GM21717 (cell line): ENCODE measurements around the gene PCCA.

ENCODE experiments used
- ATAC-seq: cut with Tn5 transposase; IDR thresholded peaks from one replicate; pipeline ENCODE4 v1.9.1; 2021; ENCODE audit warnings: mild to moderate bottlenecking, moderate library complexity; ENCODE audit not compliant: unreplicated experiment

Gene PCCA

GRCh38 chr13:100493418-100493817 is 404.5 kb downstream of the PCCA start:
- ATAC-seq, result no peak

DNA sequence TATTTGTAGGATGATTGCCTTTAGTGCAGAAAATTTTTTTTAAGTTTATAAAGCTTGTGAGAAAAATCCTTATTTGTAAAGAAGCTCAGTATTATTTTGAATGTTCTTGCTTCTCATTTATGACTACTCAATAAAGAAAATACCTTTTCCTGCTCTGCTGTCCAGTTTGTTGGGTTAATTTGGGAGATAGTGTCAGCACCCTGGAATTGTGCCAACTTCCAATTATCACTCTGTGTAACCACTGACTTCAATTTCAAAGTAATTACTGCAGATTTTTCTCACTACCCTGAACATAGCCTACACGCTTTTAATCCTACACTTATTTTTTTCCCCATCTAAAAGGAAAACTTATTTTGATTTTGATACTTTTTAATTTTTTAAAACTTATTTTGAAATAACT is 406.6 kb downstream of the PCCA start:
- ATAC-seq, result no peak

DNA sequence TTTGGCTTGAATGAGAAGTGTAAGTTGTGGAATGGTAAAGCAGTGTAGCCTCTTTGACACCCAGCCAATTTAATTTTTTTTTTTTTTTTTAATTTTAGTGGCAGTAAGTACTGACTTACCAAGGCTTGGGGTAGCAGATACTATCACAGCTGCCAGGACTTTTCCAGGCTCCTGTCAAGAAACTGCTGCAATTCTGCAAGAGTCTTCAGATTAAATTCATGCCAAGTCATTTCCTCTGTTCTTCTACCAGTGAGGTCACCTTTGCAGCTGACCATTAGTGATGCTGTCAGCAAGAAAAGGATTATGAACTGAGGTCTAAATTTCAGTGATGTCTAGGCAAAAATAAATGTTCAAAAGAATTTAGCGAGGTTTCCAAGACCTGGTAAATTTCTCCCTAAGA is 408.5 kb downstream of the PCCA start:
- no peak for ATAC-seq

DNA sequence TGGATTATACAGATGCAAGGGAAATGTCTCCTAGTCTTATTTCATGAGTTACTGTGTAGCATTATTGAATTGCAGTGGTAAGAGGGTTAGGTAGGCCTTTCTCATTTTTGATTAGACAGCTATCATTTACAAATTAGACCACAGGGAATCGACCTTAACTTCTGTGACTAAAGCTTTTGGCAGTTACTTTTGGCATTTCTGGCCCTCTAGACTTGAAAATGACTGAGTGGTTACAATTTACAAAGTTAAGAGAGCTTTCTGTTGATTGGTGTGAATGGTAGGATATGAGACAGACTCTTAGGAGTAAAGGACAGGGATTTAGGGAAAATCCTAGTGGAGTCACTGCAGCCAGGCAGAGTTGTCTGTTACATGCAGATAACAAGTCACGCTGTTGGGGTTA is 413.6 kb downstream of the PCCA start:
- no peak for ATAC-seq

DNA sequence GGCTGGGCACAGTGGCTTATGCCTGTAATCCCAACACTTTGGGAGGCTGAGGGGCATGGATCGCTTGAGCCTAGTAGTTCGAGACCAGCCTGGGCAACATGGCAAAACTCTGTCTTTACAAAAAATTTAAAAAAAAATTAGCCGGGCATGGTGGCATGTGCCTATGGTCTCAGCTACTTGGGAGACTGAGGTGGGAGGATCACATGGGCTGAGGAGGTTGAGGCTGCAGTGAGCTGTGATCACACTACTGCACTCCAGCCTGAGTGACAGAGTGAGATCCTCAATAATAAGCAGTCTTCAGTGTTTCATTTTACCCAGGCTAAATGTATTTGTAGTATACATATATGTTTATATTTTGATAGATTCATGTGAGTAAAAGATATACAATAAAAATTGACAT is 414.7 kb downstream of the PCCA start:
- no peak for ATAC-seq

DNA sequence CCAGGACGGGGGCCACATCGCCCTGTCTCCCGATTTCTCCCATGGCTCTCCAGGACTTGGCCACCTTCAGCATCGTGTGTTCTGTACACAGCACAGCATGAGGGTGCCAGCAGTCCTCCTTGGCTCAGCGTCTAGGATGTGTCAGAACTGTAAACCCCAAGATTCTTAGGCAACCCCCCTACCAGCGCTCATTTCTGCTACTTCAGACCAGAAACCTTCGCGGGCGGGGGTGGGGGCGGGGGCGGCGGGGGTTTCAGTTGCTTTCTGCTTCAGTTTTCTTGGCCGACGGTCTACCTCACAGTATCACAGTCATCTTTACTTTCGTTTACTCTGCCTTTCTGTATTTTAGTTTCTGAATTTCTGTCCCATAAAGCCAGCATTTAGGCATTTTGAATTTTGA is 417.3 kb downstream of the PCCA start:
- ATAC-seq, result peak; percentile 86

- ATAC-seq, result no peak
Observed at GRCh38 chr13:100506600-100507422, 417.9 kb downstream of the PCCA start.

DNA sequence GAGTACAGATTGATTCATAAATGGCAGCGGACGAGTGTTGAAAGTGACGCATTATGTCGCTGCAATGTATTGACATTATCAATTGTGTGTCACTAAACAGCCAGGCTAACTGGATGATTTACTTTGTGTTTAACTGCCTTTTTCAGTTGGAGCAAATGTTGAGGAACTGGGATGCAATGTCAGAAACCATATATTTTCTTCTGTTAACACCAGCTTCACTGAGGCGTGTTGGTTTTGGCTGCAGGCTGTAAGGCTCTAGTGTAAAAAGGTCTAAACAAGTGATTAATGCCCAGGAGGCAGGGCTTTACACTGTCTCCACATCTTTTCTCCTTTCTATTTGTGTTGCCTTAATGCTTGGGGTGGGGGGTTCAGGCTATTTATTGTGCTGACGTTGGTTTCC is 419.6 kb downstream of the PCCA start:
- ATAC-seq, result no peak

GRCh38 chr13:100508996-100509395 is 420.1 kb downstream of the PCCA start:
- no peak for ATAC-seq

GRCh38 chr13:100510208-100510957 is 421.5 kb downstream of the PCCA start:
- ATAC-seq, result no peak

- no peak for ATAC-seq
Observed at GRCh38 chr13:100511466-100511865, 422.6 kb downstream of the PCCA start.

DNA sequence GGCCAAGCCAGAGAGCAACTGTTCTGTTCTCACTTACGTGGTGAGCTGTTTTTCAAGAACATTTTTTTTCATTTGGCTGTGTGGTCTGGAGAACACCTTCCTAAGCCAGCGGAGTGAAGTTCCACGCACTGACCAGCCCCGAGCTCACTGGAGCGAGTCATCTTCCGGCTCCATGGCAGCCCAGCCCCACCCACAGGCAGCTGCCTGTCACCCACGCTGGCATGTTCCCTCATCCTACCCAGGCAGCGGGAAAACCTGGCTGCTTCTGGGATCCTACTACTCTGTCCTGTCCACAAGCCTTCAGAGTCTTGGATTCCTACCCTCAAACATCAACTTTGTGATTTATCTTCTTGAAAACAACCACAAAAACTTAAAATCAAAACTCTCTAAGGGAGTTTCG is 423.5 kb downstream of the PCCA start:
- no peak for ATAC-seq

GRCh38 chr13:100513171-100513570 is 424.3 kb downstream of the PCCA start:
- ATAC-seq, result no peak

- no peak for ATAC-seq
Observed at GRCh38 chr13:100513987-100514670, 425.2 kb downstream of the PCCA start.

GRCh38 chr13:100514788-100515409 is 426.0 kb downstream of the PCCA start:
- ATAC-seq, result peak; percentile 93

DNA sequence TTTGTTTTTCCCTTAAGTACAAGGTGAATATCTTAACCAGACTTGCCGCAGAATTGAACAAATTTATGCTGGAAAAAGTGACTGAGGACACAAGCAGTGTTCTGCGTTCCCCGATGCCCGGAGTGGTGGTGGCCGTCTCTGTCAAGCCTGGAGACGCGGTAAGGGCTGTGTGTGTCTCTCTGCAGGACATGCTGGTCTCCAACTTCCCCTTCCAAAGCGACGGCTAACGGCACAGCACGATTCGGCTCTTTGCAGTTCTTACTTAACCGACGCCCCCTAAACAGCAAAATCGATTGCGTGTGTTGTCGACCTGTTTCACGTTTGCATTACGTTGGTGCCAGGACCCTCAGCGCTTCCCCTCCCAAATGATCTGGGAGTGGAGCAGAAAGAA is 426.5 kb downstream of the PCCA start:
- no peak for ATAC-seq

DNA sequence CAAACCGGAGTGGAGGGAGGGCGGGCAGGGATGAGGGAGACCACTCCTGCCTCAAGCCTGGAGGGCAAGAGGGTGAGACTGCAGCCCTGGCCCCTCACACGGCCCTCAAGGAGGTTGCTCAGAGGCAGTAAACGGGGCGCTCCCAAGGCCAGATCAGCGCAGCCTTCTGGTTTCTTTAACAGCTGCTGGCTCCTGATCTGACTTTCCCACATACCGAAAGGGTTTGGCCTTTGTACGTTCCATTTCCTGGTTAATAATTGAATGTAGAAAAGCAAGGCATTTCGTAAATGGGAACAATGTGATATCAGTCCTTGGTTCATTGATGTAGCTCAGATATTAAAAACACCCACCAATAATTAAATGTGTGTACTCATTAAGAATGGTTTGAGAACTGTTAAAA is 428.2 kb downstream of the PCCA start:
- no peak for ATAC-seq

DNA sequence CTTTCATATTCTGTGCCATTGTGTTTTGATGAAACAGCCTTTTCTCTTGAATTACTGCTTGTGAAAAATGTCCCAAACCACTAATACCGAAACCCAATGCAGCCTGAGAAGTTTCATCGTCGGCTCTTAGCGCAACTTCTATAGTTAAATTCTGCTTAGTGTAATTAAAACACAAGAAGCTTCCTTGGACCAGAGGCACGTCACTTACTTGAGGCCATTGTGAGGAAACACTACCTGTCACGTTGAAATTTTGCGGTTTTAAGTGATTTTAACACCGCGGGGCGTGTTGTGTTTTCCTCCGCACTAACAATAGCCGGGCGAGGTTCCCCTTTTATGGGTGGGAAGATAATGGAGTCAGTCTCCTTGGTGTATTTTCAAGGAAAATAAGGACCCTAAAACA is 428.8 kb downstream of the PCCA start:
- ATAC-seq, result no peak

DNA sequence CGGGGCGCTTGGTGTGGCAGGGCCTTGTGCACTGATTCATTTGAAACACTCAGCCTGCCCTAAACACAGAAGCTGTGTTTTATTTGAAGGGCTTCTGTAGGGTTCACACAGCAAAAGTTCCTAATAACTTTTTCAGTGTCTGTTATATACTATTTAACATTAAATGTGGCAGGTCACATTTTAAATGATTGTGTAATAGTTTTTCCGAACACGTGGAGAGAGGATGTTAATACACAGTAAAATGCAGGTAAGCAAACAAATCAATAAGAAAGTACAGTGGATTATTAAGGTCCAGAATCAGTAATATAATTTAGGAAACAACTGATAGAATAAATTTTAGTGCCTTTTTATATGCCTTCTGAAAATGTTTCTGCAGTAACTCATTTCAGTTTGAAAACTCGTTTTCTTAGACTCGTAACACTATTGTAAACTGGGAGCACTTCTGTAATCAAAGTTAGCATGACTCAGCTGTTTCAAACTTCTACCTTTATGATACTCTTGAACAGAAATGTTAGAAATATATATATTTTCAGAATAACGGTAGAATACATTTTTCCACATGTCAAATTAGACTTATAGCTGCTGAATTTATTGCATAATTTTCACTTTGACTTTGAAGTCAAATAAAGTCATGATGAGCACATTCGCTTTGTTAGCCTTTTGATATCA is 429.6 kb downstream of the PCCA start:
- ATAC-seq, result no peak

DNA sequence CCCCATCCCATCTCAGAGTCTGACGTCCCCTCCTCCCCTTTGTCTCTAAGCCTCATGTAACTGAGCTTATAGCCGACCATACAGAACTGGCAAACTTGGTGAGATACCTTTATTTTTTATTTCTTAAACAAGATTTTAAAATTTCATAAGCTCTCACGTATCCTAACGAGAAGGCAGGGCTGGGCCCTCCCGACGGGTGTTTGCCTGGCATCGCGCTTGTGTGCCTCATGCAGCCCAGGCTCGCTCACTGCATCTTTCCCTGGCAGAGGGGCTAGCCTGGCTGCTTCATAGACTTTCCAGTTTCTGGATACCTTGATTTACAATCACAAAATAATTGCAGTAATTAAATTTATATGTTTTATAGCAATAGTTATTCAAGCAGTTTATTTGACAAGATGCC is 430.7 kb downstream of the PCCA start:
- no peak for ATAC-seq
